OCI-LY3 (cell line): Measurements from ENCODE around the gene CERCAM.

Source experiments
- H2AFZ ChIP-seq: fragments of 200-600, 300-600 bp; shearing (Covaris generic); 2 replicates; pipeline ENCODE4 v1.6.0; 2014; ENCODE audit warnings: antibody characterized with exemption, low read depth, low read length
- H3K27ac ChIP-seq: fragments of 200-600, 300-600 bp; sonication (generic); 2 replicates; pipeline ENCODE4 v1.5.1; 2014; ENCODE audit warnings: mild to moderate bottlenecking, low read length, moderate library complexity, mixed read lengths
- H3K27me3 ChIP-seq: fragments of 200-600, 300-600 bp; sonication (generic); 2 replicates; pipeline ENCODE4 v1.6.1; 2014; ENCODE audit warnings: low read depth, low read length, mixed read lengths
- H3K36me3 ChIP-seq: fragments of 200-600, 300-600 bp; sonication (generic); replicated peaks from 2 replicates; pipeline ENCODE3; 2014; ENCODE audit warnings: low read depth, low read length, mixed read lengths
- H3K4me1 ChIP-seq: fragments of 300-600, 200-600 bp; sonication (generic); 2 replicates; pipeline ENCODE4 v1.6.1; 2014; ENCODE audit warnings: low read length, mixed read lengths
- H3K4me2 ChIP-seq: fragments of 200-600, 300-600 bp; sonication (generic); 2 replicates; pipeline ENCODE4 v1.6.1; 2014; ENCODE audit warnings: low read length, mixed read lengths
- H3K4me3 ChIP-seq: fragments of 300-600, 200-600 bp; sonication (generic); 2 replicates; pipeline ENCODE4 v1.5.1; 2014; ENCODE audit warnings: antibody characterized with exemption, mild to moderate bottlenecking, low read length, moderate library complexity
- H3K79me2 ChIP-seq: fragments of 300-600, 200-600 bp; shearing (Covaris generic); 2 replicates; pipeline ENCODE4 v1.6.1; 2014; ENCODE audit warnings: mild to moderate bottlenecking, low read length, mixed read lengths
- H3K9ac ChIP-seq: fragments of 300-600, 200-600 bp; shearing (Covaris generic); 2 replicates; pipeline ENCODE4 v1.6.0; 2014; ENCODE audit warnings: mild to moderate bottlenecking, low read length, moderate library complexity
- H3K9me3 ChIP-seq: fragments of 200-600, 300-600 bp; shearing (Covaris generic); 2 replicates; pipeline ENCODE4 v1.6.1; 2014; ENCODE audit warnings: low read length, mixed read lengths; ENCODE audit not compliant: insufficient read depth
- H4K20me1 ChIP-seq: fragments of 200-600, 300-600 bp; sonication (generic); 2 replicates; pipeline ENCODE4 v1.6.1; 2016; ENCODE audit warnings: low read length, mixed read lengths; ENCODE audit not compliant: insufficient read depth
- CTCF ChIP-seq: fragments of 200-600, 300-600 bp; sonication (generic); IDR thresholded peaks from 2 replicates; pipeline ENCODE4 v1.5.1; 2014; ENCODE audit warnings: antibody characterized with exemption, low read length, low read depth
- EZH2phosphoT487 ChIP-seq: fragments of 200-600 bp; shearing (Covaris generic); IDR thresholded peaks from 2 replicates; pipeline ENCODE4 v1.6.1; 2018; ENCODE audit warnings: antibody characterized with exemption, mixed run types, low read depth

CERCAM gene

GRCh38 chr9:128385496-128386460, 34.9 kb upstream of the CERCAM start:
- Histone ChIP-seq H3K27ac (no peak overlapping the region), H3K36me3 (peaks cover 11% of the 10 kb centered on the region), H4K20me1 (no peaks in the 10 kb centered on the region)

DNA sequence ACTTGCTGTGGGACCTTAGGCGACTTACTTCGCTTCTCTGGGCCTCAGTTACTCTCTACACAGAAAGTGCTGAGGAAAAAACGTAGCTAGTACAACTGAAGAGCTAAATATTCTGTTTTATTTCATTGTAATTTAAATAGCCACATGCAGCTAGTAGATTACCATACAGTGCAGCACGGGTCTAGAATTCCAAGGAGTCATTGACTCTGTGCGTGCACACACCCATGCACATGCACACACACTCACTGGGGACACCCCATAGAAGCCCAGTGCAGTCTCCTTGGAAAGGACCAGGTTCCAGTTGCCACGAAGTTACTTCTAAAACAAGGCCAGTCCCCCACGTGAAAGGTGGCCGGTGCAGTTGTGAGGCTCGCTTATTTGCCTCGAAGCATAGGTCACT, 32.5 kb upstream of the CERCAM start:
- no peak overlapping the region for H3K27ac ChIP-seq
- no peaks in the 10 kb centered on the region for H3K4me1 ChIP-seq
- H3K9me3 ChIP-seq: no peaks in the 10 kb centered on the region
- H3K27me3 ChIP-seq: no peaks in the 10 kb centered on the region
- TF ChIP-seq EZH2phosphoT487: no peak
- no peak for TF ChIP-seq CTCF
- H3K36me3 ChIP-seq: peaks cover 14% of the 10 kb centered on the region
- H3K9ac ChIP-seq: no peak overlapping the region
- no peak overlapping the region for H3K4me3 ChIP-seq
- H4K20me1 ChIP-seq: no peaks in the 10 kb centered on the region
- H3K4me2 ChIP-seq: no peak overlapping the region
- H2AFZ ChIP-seq: no peak overlapping the region
- H3K79me2 ChIP-seq: no peaks in the 10 kb centered on the region

More at GRCh38 chr9:128385496-128386460, 34.9 kb upstream of the CERCAM start:
- Histone ChIP-seq H3K4me2 (no peak overlapping the region), H3K4me3 (no peak overlapping the region), H3K4me1 (no peaks in the 10 kb centered on the region), H3K9me3 (no peaks in the 10 kb centered on the region), H3K27me3 (no peaks in the 10 kb centered on the region), H3K9ac (no peak overlapping the region), H3K79me2 (no peaks in the 10 kb centered on the region), H2AFZ (no peak overlapping the region)
- no peak for TF ChIP-seq CTCF
- no peak for TF ChIP-seq EZH2phosphoT487

DNA sequence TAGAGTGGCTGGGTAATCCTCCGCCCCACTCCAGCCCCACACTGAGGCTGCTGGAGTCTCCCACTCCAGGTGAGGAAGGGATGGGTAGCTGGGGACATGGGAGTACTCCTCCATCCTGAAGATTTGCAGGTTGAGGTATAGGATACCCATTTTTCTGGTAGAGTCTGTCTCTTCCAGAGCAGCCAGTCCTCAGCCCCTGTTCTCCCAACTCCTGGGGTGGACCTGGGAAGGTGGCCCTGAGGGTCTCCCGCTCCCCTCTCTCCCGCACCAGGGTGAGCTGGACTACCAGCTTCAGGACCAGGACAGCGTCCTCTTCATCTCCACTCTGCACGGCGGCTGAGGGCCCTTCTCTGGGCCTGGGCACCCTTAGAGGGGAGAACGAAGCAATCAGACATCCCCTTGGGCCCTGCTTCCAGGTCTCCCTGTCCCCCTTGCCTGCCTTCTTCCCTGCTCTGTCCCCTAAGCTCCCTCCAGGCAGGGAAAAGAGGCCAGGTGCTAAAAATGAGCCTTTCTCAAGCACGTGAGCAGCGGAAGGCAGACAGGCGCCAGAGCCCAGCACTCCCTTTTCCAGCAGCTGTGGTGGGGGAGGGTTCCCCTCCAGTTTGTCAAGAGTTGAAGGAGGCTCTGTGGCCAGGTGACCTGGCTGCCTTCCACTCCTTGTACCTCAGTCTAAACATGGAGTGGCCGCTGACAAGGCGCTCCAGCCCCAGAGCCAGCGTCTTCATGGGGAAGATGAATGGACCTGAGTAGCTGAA, 31.1 kb upstream of the CERCAM start:
- no peaks in the 10 kb centered on the region for H4K20me1 ChIP-seq
- H3K9me3 ChIP-seq: no peaks in the 10 kb centered on the region
- H3K27me3 ChIP-seq: no peaks in the 10 kb centered on the region
- H3K4me2 ChIP-seq: no peak overlapping the region
- no peaks in the 10 kb centered on the region for H3K79me2 ChIP-seq
- H3K9ac ChIP-seq: no peak overlapping the region
- no peak for TF ChIP-seq CTCF
- TF ChIP-seq EZH2phosphoT487: no peak
- H2AFZ ChIP-seq: no peak overlapping the region
- H3K4me3 ChIP-seq: no peak overlapping the region
- peaks cover 14% of the 10 kb centered on the region for H3K36me3 ChIP-seq
- H3K27ac ChIP-seq: no peak overlapping the region
- H3K4me1 ChIP-seq: no peaks in the 10 kb centered on the region

DNA sequence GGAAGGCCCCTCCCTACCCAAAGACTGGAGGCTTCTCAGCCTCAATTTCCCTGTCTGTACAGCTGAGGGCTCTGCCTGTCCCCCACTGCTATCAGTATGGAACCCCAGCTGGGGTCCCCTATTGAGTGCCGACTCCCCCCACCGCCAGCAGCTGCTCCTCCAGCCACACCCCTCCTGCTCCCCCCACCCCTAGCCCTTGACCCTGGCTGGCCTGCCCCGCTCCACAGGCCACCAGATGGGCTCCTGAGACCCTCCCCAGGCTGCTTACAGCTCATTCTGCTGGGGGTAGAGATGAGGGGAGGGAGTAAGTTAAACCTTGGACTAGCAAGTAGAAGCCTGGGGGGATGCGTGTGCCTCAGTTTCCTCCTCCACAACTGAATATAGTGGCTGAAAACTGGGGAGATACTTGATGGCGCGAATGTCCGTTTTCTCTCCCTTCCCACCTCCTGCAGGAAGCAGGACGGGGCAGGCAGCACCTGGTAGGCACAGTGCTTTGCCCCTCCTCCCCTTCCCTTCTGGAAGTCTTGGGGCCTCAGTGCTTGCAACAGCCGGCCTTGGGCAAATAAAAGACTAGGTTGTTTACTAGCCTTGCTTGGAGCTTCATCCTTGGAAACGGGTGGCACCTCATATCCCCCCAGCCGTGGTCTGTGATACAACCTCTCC, 30.4 kb upstream of the CERCAM start:
- no peaks in the 10 kb centered on the region for H3K27me3 ChIP-seq
- no peak overlapping the region for H3K4me2 ChIP-seq
- no peaks in the 10 kb centered on the region for H3K9me3 ChIP-seq
- no peaks in the 10 kb centered on the region for H3K4me1 ChIP-seq
- no peak overlapping the region for H3K4me3 ChIP-seq
- H2AFZ ChIP-seq: no peak overlapping the region
- H3K36me3 ChIP-seq: peaks cover 14% of the 10 kb centered on the region
- H3K9ac ChIP-seq: no peak overlapping the region
- no peaks in the 10 kb centered on the region for H4K20me1 ChIP-seq
- H3K79me2 ChIP-seq: no peaks in the 10 kb centered on the region
- H3K27ac ChIP-seq: no peak overlapping the region
- no peak for TF ChIP-seq CTCF
- TF ChIP-seq EZH2phosphoT487: no peak
